GM18520 (cell line): ENCODE measurements around the gene GDI2.
A peak's percentile ranks its signal among the peaks of the same experiment; 100 is the strongest.
"Not testable (repeated sequence)": the region's sequence is repeated elsewhere in the genome, so short reads cannot be mapped to it uniquely, and the experiment has no call there.

Experiments
- ATAC-seq: cut with Tn5 transposase; IDR thresholded peaks from one replicate; pipeline ENCODE4 v1.9.1; 2021; ENCODE audit not compliant: unreplicated experiment

The GDI2 gene

DNA sequence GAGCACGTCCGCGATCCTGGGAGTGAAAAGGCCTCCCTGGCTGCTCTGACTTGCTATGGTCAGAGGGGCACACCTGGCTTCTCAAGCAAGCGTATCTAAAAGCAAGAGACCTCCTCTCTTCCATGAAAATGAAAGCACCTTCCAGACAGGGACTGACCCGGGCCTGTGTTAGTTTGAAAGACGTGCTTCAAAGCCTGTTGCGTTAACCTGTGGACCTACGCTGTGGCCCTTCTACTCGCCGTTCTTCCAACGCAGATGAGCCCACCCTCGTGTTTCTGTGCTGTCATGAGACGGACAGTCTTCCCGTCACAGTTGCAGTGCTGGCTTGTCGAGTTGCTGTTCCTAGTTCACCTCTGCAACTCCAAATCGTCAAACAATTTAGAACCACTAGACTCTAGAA, 15.5 kb upstream of the GDI2 start:
- no peak for ATAC-seq

DNA sequence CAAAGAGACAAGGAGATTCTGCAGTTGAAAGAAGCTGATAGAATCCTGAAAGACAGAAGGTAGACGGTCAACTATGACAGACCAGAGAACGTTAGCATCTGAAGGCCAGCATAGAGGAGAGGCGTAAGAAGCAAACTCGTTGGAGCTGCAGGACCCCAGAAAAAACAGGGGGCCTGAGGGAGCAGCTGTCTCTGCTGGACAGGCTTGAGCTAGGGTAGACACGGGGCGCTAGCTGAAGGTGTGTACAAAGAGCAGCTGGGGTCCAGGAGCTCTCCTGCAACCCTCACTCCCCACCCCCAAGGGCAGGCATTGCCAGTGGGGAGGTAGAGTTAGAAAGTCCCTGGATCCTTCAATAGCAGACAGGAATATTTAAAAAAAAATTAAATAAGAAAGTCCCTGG, 14.6 kb upstream of the GDI2 start:
- ATAC-seq: no peak

DNA sequence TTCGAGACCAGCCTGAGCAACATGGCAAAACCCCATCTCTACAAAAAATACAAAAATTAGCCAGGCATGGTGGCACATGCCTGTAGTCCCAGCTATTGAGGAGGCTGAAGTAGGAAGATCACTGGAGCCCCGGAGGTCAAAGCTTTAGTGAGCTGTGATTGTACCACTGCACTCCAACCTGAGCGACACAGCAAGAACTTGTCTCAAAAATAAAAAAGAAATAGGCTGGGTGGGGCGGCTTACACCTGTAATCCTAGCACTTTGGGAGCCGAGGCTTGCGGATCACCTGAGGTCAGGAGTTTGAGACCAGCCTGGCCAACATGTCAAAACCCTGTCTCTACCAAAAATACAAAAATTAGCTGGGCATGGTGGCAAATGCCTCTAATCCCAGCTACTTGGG, 13.3 kb upstream of the GDI2 start:
- ATAC-seq: not testable (repeated sequence)

DNA sequence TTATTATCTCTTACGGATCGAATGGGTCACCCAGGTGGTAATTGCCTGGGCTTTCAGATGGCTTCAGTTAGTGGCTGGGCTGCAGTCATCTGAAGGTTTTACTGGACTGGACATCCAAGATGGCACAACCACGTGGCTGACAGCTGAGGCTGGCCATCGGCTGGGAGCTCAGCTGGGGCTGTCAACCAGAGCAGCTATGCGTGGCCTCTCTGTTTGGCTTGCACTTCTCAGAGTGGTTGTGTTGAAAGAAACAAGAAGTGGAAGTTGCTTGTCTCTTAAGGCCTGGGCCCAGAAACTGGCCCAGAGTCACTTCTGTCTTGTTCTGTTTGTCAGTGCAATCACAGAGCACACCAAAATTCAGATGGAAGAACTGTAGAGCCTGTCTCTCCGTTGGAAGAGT, 5.7 kb upstream of the GDI2 start:
- ATAC-seq: no peak

DNA sequence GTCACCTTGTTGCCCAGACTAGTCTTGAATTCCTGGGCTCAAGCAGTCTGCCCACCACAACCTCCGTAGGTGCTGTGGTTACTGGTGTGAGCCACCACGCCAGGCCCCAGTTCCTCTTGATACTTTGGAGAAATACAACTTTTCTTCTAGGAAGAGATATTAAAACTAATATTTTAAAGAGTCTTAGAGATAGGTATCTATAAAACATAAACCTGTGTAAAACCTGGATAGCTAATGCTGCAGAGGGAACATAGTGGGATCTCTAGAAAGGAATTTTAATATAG, 4.8 kb upstream of the GDI2 start:
- no peak for ATAC-seq

DNA sequence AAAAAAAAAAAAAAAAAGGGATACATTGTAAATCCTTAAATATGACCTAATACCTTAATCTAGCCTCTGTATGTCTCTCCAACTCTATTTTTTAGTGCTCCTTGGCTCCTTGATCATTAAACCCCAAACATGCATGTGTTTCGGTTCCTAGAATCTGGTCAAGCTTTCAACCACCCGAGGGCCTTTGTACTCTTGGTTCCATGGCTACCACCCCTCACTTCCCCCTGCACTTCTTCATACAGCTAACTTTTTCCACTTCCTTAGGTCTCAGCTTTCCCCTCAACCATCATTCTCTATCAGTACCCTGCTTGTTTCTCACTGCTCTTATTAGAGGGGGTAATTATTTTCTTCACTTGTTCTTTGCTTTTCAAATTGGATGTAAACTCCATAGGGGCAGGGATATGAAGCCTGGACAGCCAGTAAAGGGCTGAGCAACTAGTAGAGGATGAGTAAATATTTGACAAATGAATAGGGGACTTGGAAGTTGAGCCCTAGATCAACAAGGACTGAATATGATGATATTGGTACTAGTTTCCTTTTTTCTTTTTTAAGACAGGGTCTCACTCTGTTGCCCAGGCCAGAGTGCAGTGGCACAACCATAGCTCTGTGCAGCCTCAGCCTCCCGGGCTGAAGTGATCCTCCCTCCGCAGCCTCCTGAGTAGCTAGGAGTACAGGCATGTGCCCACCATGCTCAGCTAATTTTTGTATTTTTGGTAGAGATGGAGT, 4.3 kb upstream of the GDI2 start:
- ATAC-seq: no peak

DNA sequence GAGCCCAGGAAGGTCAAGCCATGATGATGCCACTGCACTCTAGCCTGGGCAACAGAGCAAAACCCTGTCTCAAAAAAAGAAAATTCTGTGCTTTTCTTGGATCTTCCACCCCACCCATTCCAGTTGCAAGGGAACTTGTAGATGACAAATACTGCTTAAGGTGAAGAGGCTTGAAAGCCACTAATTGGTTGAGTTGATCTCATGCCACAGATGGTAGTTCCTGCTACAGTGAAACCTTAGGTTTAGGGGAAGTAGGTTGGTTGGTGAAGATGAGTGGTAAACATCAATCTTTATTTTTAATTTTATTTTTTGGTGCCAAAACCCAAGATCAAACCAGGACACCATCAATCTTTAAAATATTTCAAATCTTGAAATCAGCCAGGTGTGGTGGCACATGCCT, 2.9 kb upstream of the GDI2 start:
- no peak for ATAC-seq

DNA sequence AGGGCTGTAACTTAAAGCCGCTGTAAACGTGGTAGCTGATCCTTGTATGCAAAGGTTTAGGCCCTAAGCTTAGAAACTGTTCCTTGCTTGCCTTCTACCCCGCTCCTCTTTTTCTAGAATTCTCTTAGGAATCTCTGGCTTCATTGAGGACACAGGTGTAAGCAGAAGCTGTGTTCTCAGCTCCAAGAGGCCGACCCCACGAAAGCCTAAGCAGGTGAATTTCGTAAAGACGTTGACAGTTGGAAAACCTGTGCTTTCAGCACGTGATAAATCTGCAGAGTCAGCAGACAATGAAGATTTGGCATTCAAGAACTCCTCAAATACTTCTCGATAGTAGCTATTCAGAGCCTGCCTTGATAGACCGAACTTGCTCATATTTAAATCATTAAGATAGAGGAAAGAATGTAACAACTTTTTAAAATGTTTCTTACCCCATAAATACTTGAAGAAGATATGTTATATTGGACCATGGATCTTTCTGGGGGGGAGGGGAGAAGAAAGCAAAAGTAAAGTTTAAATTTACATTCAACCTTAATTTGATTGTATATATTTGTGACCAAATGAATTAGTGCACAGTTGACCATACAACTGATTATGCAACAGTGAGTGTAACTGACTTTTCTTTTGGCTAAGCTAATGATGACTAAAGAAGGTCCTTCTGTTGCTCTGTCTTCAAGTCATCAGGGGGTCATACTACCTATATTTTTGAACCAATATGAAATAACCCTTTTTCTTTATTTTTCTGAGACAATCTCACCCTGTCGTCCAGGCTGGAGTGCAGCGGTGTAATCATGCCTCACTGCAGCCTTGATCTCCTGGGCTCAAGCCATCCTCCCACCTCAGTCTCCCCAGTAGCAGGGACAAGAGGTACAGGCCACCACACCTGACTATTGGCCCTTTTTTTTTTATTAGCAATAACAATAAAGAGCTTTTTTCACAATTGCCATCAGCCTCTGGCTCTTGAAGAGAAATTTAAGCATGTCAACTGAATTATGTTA, 1.2 kb upstream of the GDI2 start:
- ATAC-seq: no peak

DNA sequence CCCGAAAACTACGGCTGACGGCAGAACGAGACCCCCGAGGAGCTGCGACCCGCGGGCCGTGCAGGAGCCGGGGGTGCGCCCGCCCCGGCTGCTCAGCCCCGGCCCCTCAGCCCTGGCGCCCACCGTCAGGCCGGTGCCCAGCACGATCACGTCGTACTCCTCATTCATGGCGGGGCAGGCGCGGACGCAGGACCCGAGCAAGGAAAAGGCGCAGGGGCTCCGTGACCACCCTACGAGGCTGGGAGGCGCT, 218 bp downstream of the GDI2 start:
- no peak for ATAC-seq

DNA sequence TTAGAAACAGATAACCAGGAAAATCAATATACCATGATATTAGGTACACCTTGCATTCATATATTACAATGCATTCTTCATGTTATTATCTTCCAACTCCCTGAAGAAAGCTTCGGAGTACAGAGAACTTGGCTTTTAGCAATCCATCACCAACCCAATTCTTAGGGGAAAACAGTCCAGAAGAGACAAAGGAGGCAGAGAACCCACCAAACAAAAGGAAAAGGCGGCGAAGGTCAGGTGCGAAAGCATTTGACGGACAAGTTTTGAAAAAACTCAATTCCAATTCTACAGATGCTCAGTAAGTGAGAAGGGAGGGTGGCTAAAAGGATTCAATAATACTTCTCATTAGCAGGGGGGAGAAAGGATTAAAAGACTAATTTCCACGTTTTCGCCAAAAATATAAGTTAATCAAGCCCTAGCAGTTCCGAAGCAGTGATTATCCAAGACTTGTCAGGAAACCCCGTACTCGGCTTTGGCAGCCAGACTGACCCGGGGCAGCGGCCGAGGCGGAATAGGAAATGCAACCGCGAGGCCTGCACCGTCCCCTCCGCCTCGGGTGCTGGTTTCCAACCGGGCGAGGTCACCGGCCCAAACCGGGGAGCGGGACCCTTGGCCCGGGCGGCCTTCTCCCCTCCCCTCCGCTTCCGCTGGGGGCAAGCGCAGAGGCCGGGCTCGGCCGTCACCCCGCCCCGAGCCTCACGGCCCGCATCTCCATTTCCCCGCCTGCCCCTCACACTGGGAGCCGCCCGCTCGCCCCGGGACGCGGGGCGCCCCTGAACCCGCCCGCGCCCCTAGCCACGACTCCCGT, 747 bp downstream of the GDI2 start:
- ATAC-seq: peak; percentile 8

DNA sequence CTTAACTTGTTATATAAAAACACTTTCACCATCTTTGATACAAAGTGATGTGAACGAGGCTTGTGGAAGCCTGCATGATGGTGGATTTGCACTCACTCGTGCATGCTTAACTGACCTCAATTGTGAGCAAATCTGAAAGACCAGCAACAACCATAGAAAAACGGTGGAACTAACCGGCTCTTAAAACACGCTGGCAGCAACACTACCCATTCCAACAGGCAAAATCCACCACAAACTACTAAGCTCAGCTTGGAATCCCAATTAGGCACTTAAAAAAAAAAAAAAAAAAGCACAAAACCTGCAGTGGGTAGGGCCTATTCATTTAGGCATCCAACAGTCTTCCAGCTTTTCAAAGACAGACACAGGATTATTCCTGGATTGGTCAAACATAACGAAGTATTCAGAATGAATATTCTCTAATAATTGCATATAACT, 1.8 kb downstream of the GDI2 start:
- no peak for ATAC-seq

DNA sequence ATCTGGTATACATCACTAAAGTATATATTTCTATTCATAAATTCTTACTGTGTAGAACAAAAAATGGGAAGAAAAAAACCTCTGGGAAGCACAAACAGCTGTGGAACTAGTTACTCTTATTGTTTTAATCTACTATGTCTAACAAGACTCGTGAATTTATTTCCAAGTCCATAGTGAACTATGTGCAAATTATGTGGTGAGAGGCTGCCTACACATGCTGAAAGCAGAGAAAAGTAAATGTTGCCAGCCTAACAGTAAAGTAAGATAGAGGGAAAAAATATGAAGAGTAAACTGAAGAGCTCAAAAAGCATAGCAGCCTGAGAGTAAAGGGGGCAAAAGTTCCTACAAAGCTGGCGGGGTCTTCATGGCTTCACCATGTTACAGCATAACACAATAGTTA, 3.0 kb downstream of the GDI2 start:
- no peak for ATAC-seq

DNA sequence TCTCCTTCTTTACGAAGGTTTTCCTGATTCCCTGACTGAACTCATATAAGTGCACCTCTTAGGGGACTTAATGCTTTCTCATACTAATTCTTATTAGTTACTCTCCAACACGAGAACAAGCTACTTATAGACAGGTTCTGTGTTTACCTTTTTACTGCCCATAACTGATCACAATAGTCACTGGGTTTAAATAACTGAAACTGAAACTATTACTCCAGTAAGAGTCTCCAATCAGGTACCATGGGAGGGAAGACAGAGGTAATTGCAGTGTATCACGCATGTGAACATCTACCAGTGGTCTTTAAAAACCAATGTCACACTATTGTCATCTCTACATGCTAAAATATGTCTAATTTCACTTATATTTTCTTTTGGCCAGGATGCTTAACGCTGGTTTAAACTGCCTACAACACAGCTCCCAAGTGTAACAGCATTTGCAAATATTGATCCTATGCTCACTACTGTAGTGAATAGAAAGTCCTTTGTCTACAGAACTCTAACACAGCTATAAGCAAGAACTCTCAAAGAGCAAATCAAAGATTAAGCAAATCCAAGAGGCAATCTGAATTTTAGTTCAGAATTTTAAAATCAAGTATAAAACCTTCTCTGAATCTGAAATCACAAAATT, 3.6 kb downstream of the GDI2 start:
- ATAC-seq: no peak

DNA sequence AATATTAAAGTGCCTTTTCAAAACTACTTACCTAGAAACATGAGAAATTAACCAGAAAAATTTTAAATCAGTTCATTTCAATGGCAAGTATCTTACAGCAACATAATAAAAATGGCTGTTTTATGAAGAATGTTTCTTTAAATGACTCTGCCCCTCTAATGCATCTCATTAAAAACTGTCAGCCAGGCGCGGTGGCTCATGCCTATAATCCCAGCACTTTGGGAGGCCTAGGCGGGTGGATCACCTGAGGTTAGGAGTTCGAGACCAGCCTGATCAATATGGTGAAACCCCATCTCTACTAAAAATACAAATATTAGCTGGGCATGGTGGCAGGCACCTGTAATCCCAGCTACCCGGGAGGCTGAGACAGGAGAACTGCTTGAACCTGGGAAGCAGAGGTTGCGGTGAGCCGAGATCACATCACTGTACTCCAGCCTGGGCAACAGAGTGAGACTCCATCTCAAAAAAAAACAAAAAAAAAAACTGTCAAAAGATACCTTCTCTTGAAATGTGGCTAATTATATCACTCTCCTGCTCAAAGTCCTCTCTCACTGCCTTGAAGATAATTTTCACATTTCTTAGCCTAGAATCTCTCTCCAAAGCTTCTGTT, 4.3 kb downstream of the GDI2 start:
- not testable (repeated sequence) for ATAC-seq

DNA sequence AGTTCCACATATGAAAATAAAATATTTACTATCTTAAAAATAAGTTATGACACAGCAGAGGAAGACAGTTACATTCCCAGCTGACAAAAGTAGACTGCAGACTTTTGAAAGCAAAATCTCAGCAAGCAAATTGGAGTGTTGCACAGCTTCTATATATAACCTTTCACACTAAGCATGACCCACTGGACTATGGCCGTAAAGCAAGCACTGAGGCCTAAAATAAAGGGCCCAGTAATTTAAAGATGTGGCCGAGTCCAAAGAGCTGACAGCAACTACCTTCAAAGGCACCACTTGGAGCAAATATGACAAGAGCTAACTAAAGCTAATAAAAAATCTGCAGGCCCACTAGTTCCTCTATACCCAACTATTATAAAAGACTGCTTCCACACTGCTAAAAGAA, 6.5 kb downstream of the GDI2 start:
- no peak for ATAC-seq

DNA sequence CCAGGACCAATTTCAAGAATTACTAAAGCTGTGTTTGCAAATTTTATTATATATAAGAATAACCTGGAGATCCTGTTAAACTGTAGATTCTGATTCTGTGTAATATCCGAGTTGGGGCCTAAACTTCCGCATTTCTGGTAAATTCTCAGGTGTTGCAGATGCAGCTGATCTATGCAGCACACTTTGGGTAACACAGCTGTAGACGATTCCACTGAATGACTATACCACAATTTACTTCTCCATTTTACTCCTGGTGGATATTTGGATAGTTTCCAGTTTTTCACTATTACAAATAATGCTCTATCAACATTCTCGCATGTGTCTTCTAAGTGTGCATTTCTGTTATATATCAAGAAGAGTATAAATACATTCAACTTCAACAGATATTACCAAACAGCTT, 7.5 kb downstream of the GDI2 start:
- ATAC-seq: no peak

DNA sequence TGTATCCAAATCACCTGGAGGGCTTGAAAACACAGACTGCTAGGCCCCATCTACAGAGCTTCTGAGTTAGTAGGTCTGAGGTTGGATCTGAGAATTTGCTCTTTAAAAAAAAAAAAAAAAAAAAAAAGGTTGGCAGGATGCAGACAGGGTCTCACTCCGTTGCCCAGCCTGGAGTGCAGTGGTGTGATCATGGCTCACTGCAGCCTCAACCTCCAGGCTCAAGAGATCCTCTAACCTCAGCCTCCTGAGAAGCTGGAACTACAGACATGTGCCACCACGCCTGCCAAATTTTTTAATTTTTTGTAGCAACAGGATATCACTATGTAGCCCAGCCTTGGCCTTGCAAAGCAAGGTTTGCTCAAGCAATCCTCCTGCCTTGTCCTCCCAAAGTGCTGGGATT, 8.0 kb downstream of the GDI2 start:
- no peak for ATAC-seq

DNA sequence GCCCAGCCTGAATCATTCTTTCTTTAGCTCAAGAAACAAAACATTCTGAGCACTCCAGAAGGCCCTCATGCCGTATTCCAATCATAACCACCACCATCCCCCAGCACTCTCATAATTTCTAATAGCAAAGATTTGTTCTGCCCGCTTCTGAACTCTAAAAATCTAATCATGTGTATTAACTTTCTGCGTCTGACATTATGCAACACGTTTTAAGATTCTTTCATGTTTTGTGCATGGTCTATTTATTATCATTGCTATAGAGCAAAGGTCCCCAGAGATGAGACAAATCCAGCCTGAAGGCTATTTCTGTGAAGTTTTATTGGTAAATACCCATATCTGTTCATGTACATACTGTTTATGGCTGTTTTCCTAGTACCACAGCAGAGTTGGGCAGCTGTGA, 8.8 kb downstream of the GDI2 start:
- no peak for ATAC-seq

DNA sequence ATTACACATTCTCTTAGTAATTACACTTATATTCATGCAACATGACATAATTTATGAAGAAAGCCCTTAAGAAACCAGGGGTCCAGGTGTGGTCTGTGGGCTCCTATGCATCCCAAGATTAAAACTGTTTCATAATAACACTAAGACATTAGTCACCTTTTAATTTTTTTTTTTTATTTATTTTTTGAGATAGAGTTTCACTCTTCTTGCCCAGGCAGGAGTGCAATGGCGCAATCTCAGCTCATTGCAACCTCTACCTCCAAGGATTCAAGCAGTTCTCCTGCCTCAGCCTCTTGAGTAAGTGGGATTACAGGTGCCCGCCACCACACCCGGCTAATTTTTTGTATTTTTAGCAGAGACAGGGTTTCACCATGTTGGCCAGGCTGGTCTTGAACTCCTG, 12.5 kb downstream of the GDI2 start:
- ATAC-seq: no peak

DNA sequence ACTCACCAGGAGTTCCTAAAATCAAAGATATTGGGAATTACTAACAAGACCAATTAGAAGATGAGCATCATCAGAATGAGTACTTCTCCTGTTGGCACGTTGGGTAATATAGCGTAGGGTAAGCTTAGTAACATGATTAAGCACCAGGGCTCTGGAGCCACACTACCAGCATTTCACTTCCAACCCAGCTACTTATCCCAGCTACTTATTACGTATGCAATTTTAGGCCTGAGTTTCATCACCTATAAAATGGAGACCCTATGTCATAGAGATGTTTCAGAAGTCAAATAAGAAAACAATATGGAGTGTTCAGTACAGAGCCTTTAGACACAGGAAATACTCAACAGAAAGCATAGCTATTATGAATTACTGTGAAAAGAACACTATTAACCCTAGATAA, 19.0 kb downstream of the GDI2 start:
- no peak for ATAC-seq

DNA sequence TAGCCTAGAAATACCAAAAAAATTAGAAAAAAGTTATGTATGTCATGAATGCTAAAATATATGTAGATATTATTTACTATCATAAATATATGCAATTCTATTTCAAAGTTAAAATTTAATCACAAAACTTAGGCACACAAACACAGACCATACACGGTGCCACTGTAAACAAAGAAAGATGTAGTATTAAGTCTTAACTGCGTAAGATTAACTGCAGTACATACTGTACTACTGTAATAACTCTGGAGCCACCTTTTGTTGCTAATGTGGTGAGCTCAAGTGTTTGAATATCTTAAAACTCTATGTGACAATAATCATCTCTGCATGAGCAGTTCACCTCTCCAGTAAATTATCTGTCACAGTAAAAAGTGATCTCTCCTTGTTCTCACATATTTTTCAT, 23.6 kb downstream of the GDI2 start:
- ATAC-seq: no peak
